Breast epithelium (tissue), 3 donors: Measurements from ENCODE around the gene ASNSD1.

Experiments used
- POLR2A ChIP-seq: fragments of 450-650 bp; IDR thresholded peaks from one replicate; pipeline ENCODE4 v1.6.1; 2016; ENCODE audit warnings: antibody characterized with exemption, mild to moderate bottlenecking, moderate library complexity
- TF ChIP-seq, protein P1 (sequence below), 3 donors: fragments of 450-650 bp; IDR thresholded peaks; one replicate each; pipeline ENCODE4 v1.5.1; 2016 to 2017; ENCODE audit warnings: antibody characterized with exemption in 3 of 3, mild to moderate bottlenecking in 3 of 3, moderate library complexity in 3 of 3

DNA sequence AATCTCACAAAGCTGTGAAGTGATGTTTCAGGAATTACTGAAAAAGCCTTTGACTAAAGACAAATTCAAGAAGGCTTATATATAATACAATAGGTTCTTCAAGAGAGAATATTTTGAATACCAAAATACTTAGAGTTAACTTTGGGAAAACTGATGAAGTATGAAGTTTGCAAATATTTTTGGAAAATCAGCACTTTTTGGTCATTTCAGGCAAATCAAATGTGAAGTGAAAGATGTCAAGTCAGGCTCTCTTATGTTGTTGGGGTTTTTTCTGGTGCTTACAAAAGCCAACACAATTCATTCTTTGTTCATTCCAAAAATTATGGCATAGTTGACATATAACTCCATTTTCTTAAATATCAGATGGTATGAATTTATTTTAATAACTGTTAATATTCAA lies 14.7 kb upstream of the ASNSD1 start:
- TF ChIP-seq, protein P1, sequence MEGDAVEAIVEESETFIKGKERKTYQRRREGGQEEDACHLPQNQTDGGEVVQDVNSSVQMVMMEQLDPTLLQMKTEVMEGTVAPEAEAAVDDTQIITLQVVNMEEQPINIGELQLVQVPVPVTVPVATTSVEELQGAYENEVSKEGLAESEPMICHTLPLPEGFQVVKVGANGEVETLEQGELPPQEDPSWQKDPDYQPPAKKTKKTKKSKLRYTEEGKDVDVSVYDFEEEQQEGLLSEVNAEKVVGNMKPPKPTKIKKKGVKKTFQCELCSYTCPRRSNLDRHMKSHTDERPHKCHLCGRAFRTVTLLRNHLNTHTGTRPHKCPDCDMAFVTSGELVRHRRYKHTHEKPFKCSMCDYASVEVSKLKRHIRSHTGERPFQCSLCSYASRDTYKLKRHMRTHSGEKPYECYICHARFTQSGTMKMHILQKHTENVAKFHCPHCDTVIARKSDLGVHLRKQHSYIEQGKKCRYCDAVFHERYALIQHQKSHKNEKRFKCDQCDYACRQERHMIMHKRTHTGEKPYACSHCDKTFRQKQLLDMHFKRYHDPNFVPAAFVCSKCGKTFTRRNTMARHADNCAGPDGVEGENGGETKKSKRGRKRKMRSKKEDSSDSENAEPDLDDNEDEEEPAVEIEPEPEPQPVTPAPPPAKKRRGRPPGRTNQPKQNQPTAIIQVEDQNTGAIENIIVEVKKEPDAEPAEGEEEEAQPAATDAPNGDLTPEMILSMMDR (IDR thresholded peaks at IDR 0.05) = no peak
- no peak for TF ChIP-seq POLR2A
